HuH-7.5 (cell line): ENCODE measurements around the gene PYHIN1.

Experiments used
- DNase-seq: peaks from one replicate; pipeline ENCODE4 v3.0.0; 2011; ENCODE audit warnings: low spot score

PYHIN1 gene

DNA sequence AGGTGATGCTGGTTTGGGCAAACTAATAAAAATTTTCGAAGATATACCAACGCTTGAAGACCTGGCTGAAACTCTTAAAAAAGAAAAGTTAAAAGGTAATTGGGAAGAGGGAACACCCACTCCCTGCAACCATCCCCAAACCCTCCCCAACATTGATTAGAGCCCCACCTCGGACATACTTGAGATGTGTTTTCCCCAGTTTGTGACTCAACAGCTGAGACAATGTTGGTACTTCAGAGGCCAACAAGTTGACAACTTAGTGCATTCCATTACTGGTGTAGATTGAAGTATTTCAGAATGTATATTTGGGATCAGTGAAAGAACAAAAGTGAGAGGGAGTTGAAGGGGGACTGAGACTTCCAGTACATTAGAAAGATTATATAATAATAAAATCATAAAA lies 83.5 kb downstream of the PYHIN1 start:
- no peak for DNase-seq

DNA sequence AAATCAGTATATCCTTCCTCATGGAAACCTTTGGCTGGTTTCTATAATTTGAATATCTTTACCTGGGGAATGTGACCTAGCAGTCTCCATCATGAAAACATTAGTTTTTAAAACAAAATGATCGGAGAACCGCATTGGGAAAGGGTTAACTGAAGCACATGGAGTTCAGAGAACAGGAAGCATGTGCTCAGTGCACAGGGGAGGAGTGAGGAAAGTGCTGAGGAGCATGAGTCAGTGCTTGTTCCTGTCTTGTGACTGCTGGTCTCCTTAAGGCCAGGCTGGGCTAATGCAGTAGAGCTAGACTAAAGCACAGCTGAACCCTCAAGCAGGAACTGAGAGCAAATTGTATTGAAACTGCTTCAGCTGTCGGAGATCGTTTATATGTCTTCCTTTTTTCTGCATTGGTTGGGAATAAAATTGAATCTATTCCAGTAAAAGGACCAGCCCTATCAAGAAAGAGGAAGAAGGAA lies 84.1 kb downstream of the PYHIN1 start:
- no peak for DNase-seq

DNA sequence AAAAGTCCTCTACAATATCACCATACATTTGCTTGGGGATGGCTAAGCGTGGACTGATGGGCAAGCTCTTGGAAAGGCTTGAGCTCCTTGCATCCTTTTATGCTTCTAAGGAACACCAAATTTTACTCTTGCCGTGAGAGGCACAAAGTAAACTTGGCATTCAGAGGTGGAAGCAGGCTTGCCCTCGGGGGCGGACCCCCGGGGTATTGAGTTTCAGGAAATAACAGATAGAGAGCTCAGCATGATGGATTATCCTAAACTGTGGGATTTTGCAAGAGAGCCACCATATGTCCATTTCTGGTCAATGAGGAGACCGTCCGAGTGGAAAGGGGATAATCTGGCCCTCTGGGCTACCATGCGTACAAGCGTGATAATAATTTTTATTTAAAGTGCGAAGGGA lies 92.4 kb downstream of the PYHIN1 start:
- no peak for DNase-seq

DNA sequence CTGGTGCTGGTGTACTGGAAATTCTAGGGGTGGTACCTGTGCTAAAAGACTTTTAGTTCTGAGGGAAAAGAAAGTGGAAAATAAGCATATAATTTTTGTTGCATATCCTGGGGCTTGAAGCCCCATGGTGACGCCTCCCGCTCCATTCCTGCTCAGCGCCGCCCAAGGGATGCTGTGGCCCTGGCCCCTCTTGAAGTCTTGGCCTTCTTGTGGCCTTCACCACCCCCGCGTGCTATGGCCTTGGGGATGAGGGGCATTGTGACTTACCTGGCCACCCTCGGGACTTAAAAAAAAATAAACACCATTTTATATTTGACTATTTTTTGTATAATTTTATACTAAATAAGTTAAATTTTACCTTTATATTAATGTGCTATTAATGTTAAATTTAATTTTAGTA lies 93.7 kb downstream of the PYHIN1 start:
- DNase-seq, result no peak
